OCI-LY1 (cell line): ENCODE measurements around the gene PPP1R27.

Experiments
- EZH2 ChIP-seq: fragments of 200-600 bp; sonication (generic), shearing (Covaris generic); IDR thresholded peaks from 2 replicates; pipeline ENCODE4 v1.8.0; 2017; ENCODE audit warnings: borderline replicate concordance, mixed run types, mild to moderate bottlenecking, antibody characterized with exemption, low read length, moderate library complexity, mixed read lengths
- TF ChIP-seq, protein P1 (sequence below): fragments of 200-600 bp; sonication (generic), shearing (Covaris generic); IDR thresholded peaks from 2 replicates; pipeline ENCODE4 v1.5.1; 2017; ENCODE audit warnings: mild to moderate bottlenecking, antibody characterized with exemption, low read length, moderate library complexity, mixed read lengths

GRCh38 chr17:81854974-81855774 lies 20.3 kb upstream of the PPP1R27 start:
- TF ChIP-seq, protein P1, sequence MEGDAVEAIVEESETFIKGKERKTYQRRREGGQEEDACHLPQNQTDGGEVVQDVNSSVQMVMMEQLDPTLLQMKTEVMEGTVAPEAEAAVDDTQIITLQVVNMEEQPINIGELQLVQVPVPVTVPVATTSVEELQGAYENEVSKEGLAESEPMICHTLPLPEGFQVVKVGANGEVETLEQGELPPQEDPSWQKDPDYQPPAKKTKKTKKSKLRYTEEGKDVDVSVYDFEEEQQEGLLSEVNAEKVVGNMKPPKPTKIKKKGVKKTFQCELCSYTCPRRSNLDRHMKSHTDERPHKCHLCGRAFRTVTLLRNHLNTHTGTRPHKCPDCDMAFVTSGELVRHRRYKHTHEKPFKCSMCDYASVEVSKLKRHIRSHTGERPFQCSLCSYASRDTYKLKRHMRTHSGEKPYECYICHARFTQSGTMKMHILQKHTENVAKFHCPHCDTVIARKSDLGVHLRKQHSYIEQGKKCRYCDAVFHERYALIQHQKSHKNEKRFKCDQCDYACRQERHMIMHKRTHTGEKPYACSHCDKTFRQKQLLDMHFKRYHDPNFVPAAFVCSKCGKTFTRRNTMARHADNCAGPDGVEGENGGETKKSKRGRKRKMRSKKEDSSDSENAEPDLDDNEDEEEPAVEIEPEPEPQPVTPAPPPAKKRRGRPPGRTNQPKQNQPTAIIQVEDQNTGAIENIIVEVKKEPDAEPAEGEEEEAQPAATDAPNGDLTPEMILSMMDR: no peak
- TF ChIP-seq EZH2: no peak
